GM21360 (cell line): ENCODE data around the gene KCNMA1.

Source experiments
- ATAC-seq: cut with Tn5 transposase; IDR thresholded peaks from one replicate; pipeline ENCODE4 v1.9.1; 2021; ENCODE audit warnings: mild to moderate bottlenecking, moderate library complexity; ENCODE audit not compliant: unreplicated experiment

Gene KCNMA1

GRCh38 chr10:76866841-76867586, 770.6 kb downstream of the KCNMA1 start:
- no peak for ATAC-seq

GRCh38 chr10:76864922-76865321, 772.7 kb downstream of the KCNMA1 start:
- no peak for ATAC-seq

- no peak for ATAC-seq
These were observed 778.9 kb downstream of the KCNMA1 start for GRCh38 chr10:76858721-76859120.

- ATAC-seq = no peak
These were observed 796.8 kb downstream of the KCNMA1 start for GRCh38 chr10:76840802-76841201.

GRCh38 chr10:76839276-76839675, 798.3 kb downstream of the KCNMA1 start:
- ATAC-seq = no peak

- ATAC-seq = no peak
These were observed 807.4 kb downstream of the KCNMA1 start for GRCh38 chr10:76830218-76830617.

GRCh38 chr10:76829724-76830123, 807.9 kb downstream of the KCNMA1 start:
- no peak for ATAC-seq
